Endothelial cell of umbilical vein (primary cell): ENCODE results near the gene SART3. TPM values are rescaled to one million over a fixed set of nuclear protein-coding genes. Genes with fewer than 3 reads are reported as not detected.

Experiments
- BruUV-seq: library from RNA; stranded (reverse); fragments of 400-500 nt; replicated peaks from 2 replicates; lab custom pipeline; 2021; lab: Mats Ljungman, UMichigan
- CTCF ChIA-PET: fragments of 300-600, 350-600 bp; sonication (Branson Sonifier 250); formaldehyde crosslinking; loops from one replicate; lab custom pipeline; 2021; ENCODE audit warnings: antibody characterized with exemption, inconsistent platforms; lab: Charles Lee
- POLR2A ChIA-PET: fragments of 300-600, 350-600 bp; sonication (Branson Sonifier 250); formaldehyde crosslinking; loops from one replicate; lab custom pipeline; 2021; ENCODE audit warnings: antibody characterized with exemption, inconsistent platforms; lab: Charles Lee
- DNase-seq: peaks from one replicate; pipeline ENCODE4 v3.0.0-alpha.2; 2011; ENCODE audit warnings: low read depth, low spot score
- FAIRE-seq: peaks from 2 replicates; lab custom pipeline; 2011; peaks lifted over from hg19 to GRCh38; lab: Jason Lieb, UNC
- H2AFZ ChIP-seq: 2 replicates; pipeline ENCODE4 v1.6.0; 2012; ENCODE audit warnings: low read depth, low read length, control low read depth, inconsistent platforms
- H3K27ac ChIP-seq: 2 replicates; pipeline ENCODE4 v1.5.1; 2011; ENCODE audit warnings: low read depth, mild to moderate bottlenecking, control low read depth, low read length, moderate library complexity; ENCODE audit not compliant: insufficient read depth
- H3K27me3 ChIP-seq, 2 experiments: 2 replicates each; pipeline versions ENCODE4 v1.6.0 to v1.6.1; 2011; ENCODE audit warnings: low read length in 2 of 2, mixed read lengths in 1 of 2; ENCODE audit not compliant: control insufficient read depth in 2 of 2, insufficient read depth in 2 of 2
- H3K36me3 ChIP-seq, 2 experiments: 2 replicates in 1 of 2; 3 replicates in 1 of 2; pipeline ENCODE4 v1.5.1; 2011; ENCODE audit warnings: low read length in 2 of 2, mild to moderate bottlenecking in 1 of 2, moderate library complexity in 1 of 2; ENCODE audit not compliant: control insufficient read depth in 2 of 2, insufficient read depth in 2 of 2; ENCODE audit errors: extremely low read depth in 1 of 2
- H3K4me1 ChIP-seq: 3 replicates; pipeline ENCODE4 v1.5.1; 2011; ENCODE audit warnings: mild to moderate bottlenecking, low read length; ENCODE audit not compliant: control insufficient read depth, insufficient read depth; ENCODE audit errors: extremely low read depth
- H3K4me2 ChIP-seq: 2 replicates; pipeline ENCODE4 v1.6.1; 2011; ENCODE audit warnings: low read length, control low read depth, mixed read lengths; ENCODE audit not compliant: insufficient read depth
- H3K4me3 ChIP-seq, 3 experiments: fragments of 200-600 bp in 1 of 3; sonication (generic), shearing (Covaris generic) in 1 of 3; replicated peaks in 1 of 3; 2 replicates each; pipeline ENCODE4 v1.5.1; 2011 to 2016; ENCODE audit warnings: control low read depth in 3 of 3, low read length in 3 of 3, mild to moderate bottlenecking in 2 of 3, inconsistent platforms in 1 of 3, low read depth in 1 of 3, moderate library complexity in 1 of 3; ENCODE audit not compliant: insufficient read depth in 1 of 3
- H3K79me2 ChIP-seq: 2 replicates; pipeline ENCODE4 v1.6.0; 2012; ENCODE audit warnings: low read length, inconsistent platforms; ENCODE audit not compliant: control insufficient read depth, insufficient read depth
- H3K9ac ChIP-seq: replicated peaks from 2 replicates; pipeline ENCODE3; 2011; ENCODE audit warnings: low read length, control low read depth; ENCODE audit not compliant: insufficient read depth; ENCODE audit errors: extremely low read depth
- H3K9me1 ChIP-seq: replicated peaks from 3 replicates; pipeline ENCODE4 v1.6.0; 2011; ENCODE audit warnings: mild to moderate bottlenecking, low read length; ENCODE audit not compliant: control insufficient read depth, insufficient read depth; ENCODE audit errors: extremely low read depth
- H3K9me3 ChIP-seq: replicated peaks from 2 replicates; pipeline ENCODE4 v1.5.1; 2012; ENCODE audit warnings: low read length, inconsistent platforms; ENCODE audit not compliant: control insufficient read depth, insufficient read depth
- H4K20me1 ChIP-seq: replicated peaks from 2 replicates; pipeline ENCODE3; 2011; ENCODE audit warnings: mild to moderate bottlenecking, low read length; ENCODE audit not compliant: control insufficient read depth, insufficient read depth; ENCODE audit errors: extremely low read depth
- CTCF ChIP-seq, 2 donors: IDR thresholded peaks; 1 replicate in 1 of 2; 2 replicates in 1 of 2; pipeline ENCODE4 v1.5.1; 2011; ENCODE audit warnings: low read length in 2 of 2, mild to moderate bottlenecking in 2 of 2, moderate library complexity in 2 of 2, control low read depth in 1 of 2, inconsistent platforms in 1 of 2, low read depth in 1 of 2; ENCODE audit not compliant: insufficient read depth in 1 of 2; ENCODE audit errors: extremely low read depth in 1 of 2
- EZH2 ChIP-seq: IDR thresholded peaks from 2 replicates; pipeline ENCODE4 v1.6.1; 2012; ENCODE audit warnings: borderline replicate concordance, low read depth, mild to moderate bottlenecking, moderate library complexity, low read length, inconsistent platforms; ENCODE audit not compliant: severe bottlenecking
- FOS ChIP-seq: IDR thresholded peaks from 2 replicates; pipeline ENCODE4 v1.6.1; 2011; ENCODE audit warnings: mild to moderate bottlenecking, low read length, moderate library complexity, borderline replicate concordance; ENCODE audit not compliant: insufficient read depth
- GATA2 ChIP-seq: IDR thresholded peaks from 2 replicates; pipeline ENCODE4 v1.7.0; 2011; ENCODE audit warnings: low read depth, mild to moderate bottlenecking, moderate library complexity, mixed read lengths, low read length; ENCODE audit not compliant: insufficient read length, insufficient read depth
- JUN ChIP-seq: IDR thresholded peaks from 2 replicates; pipeline ENCODE4 v1.6.1; 2011; ENCODE audit warnings: borderline replicate concordance, low read depth; ENCODE audit not compliant: insufficient read length, insufficient read depth
- MAX ChIP-seq: IDR thresholded peaks from 2 replicates; pipeline ENCODE4 v1.6.1; 2011; ENCODE audit not compliant: insufficient read depth, insufficient read length
- MYC ChIP-seq: IDR thresholded peaks from one replicate; pipeline ENCODE4 v1.6.1; 2011; ENCODE audit warnings: mild to moderate bottlenecking, low read depth, low read length
- POLR2A ChIP-seq: IDR thresholded peaks from 2 replicates; pipeline ENCODE4 v1.6.1; 2012; ENCODE audit warnings: low read depth, mild to moderate bottlenecking, control low read depth, low read length
- POLR2AphosphoS5 ChIP-seq: IDR thresholded peaks from 2 replicates; pipeline ENCODE4 v1.6.1; 2012; ENCODE audit warnings: low read depth, mild to moderate bottlenecking, control low read depth, low read length, moderate library complexity; ENCODE audit not compliant: insufficient read depth
- dilution Hi-C: fragments of 300-500 bp; cut with MboI; formaldehyde crosslinking; loops from one replicate; pipeline ENCODE4 v1.15.0; 2019; ENCODE audit warnings: low sequenced_read_pairs; ENCODE audit not compliant: extremely low pct_ligation_motif_present
- intact Hi-C: fragments of 100-400 bp; cut with micrococcal nuclease; formaldehyde crosslinking; loops from one replicate; pipeline ENCODE4 v1.10.0; 2022
- polyA plus RNA-seq, 4 experiments: library from polyadenylated mRNA; depleted of rRNA in 3 of 4; stranded (reverse) in 3 of 4; unstranded in 1 of 4; fragments of >200 nt; gene quantifications; 2 replicates each; pipeline versions ENCODE4 v1.2.1 to v1.2.3, GENCODE V29; 2011 to 2012; ENCODE audit warnings: missing spikeins in 1 of 4
- total RNA-seq: library from RNA; stranded (reverse); gene quantifications from 2 replicates; pipeline ENCODE4 v1.2.3, GENCODE V29; 2021

SART3 gene
- total and polyA plus RNA-seq, 2 donors (not counting 3 experiments of a cell fraction or from before 2014, with no cell fraction given) = 13.9 to 50.7 TPM

GRCh38 chr12:108484431-108484830, 76.5 kb downstream of the SART3 start:
- Histone ChIP-seq H3K4me2 (no peak overlapping the region), H2AFZ (no peak overlapping the region), H3K79me2 (no peaks in the 10 kb centered on the region), H3K27me3 (no peaks in the 10 kb centered on the region), H3K36me3 (no peaks in the 10 kb centered on the region), H3K4me3 (no peak overlapping the region), H3K9me1 (no peaks in the 10 kb centered on the region), H4K20me1 (no peaks in the 10 kb centered on the region), H3K9ac (no peak overlapping the region), H3K9me3 (no peaks in the 10 kb centered on the region), H3K27ac (no peak overlapping the region), H3K4me1 (no peaks in the 10 kb centered on the region)
- CTCF ChIA-PET = no interaction called here
- no TSS peak for BruUV-seq
- POLR2A ChIA-PET = no interaction called here
- TF ChIP-seq FOS = no peak
- TF ChIP-seq EZH2 = no peak
- no peak for TF ChIP-seq POLR2A
- no peak for TF ChIP-seq GATA2
- no peak for TF ChIP-seq JUN
- no peak for TF ChIP-seq MAX
- TF ChIP-seq MYC = no peak
- no peak for TF ChIP-seq CTCF (IDR thresholded peaks at IDR 0.05; ENCODE audit: extremely low read depth in 1 of 2, insufficient read depth in 1 of 2, low read depth in 1 of 2, low read length in 2 of 2)
- no peak for TF ChIP-seq POLR2AphosphoS5
- no peak for FAIRE-seq
- dilution Hi-C loops (no loop called here), intact Hi-C loops (no loop called here)
- no peak for DNase-seq
